WI38 (cell line): ENCODE data around the gene S1PR4.

Experiments
- H3K4me3 ChIP-seq: 2 replicates; pipeline ENCODE4 v1.5.1; 2011; ENCODE audit warnings: low read depth, mild to moderate bottlenecking, control low read depth, low read length
- TF ChIP-seq, protein P1 (sequence below): IDR thresholded peaks from 2 replicates; pipeline ENCODE4 v1.5.1; 2012; ENCODE audit warnings: low read depth, mild to moderate bottlenecking, control low read depth, low read length

S1PR4 gene

GRCh38 chr19:3194106-3195087 is 15.8 kb downstream of the S1PR4 start:
- no peak overlapping the region for H3K4me3 ChIP-seq
- TF ChIP-seq, protein P1, sequence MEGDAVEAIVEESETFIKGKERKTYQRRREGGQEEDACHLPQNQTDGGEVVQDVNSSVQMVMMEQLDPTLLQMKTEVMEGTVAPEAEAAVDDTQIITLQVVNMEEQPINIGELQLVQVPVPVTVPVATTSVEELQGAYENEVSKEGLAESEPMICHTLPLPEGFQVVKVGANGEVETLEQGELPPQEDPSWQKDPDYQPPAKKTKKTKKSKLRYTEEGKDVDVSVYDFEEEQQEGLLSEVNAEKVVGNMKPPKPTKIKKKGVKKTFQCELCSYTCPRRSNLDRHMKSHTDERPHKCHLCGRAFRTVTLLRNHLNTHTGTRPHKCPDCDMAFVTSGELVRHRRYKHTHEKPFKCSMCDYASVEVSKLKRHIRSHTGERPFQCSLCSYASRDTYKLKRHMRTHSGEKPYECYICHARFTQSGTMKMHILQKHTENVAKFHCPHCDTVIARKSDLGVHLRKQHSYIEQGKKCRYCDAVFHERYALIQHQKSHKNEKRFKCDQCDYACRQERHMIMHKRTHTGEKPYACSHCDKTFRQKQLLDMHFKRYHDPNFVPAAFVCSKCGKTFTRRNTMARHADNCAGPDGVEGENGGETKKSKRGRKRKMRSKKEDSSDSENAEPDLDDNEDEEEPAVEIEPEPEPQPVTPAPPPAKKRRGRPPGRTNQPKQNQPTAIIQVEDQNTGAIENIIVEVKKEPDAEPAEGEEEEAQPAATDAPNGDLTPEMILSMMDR, result no peak

DNA sequence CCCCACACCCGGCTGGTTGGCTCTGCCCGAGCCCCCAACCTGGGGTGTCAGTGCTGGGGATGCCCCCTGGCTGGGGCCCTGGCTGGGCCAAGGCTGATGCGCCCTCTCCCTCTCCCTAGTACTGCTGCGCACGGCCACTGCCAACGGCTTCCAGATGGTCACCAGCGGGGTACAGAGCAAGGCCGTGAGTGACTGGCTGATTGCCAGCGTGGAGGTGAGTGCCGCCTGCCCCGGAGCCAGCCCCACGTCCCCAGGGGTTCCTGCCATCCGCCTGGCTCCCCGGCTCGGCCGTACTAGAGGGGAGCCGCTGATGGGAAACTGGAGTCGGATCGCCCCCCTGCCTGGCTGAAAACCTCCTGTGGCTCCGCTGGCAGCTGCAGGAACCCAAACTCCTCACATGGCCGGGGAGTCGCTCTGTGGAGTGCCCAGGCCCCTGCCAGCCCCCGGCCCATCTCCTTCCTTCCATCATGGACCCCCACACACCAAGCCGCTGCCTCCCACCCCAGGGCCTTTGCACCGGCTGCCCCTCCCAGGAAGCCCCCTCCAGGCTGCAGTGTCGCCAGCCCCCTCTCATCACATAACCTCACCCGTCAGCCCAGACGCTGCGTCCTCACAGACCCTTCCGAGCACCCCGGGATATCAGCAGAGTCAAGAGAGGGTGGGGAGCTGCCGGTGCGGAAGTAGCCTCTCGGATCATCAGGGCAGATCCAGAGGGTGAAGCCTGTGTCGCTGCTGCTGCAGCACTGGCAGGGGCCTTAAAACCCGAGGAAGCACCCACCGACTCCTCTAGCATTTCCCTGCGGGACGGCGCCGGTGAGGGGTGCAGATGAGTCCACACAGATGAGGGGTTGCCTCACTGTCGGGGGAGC is 17.7 kb downstream of the S1PR4 start:
- no peak overlapping the region for H3K4me3 ChIP-seq
- TF ChIP-seq, protein P1, result no peak

- TF ChIP-seq, protein P1, result no peak
- no peak overlapping the region for H3K4me3 ChIP-seq
These were observed 18.3 kb downstream of the S1PR4 start for GRCh38 chr19:3196933-3197205.

GRCh38 chr19:3198901-3199700 is 20.5 kb downstream of the S1PR4 start:
- no peak overlapping the region for H3K4me3 ChIP-seq
- TF ChIP-seq, protein P1, result no peak

DNA sequence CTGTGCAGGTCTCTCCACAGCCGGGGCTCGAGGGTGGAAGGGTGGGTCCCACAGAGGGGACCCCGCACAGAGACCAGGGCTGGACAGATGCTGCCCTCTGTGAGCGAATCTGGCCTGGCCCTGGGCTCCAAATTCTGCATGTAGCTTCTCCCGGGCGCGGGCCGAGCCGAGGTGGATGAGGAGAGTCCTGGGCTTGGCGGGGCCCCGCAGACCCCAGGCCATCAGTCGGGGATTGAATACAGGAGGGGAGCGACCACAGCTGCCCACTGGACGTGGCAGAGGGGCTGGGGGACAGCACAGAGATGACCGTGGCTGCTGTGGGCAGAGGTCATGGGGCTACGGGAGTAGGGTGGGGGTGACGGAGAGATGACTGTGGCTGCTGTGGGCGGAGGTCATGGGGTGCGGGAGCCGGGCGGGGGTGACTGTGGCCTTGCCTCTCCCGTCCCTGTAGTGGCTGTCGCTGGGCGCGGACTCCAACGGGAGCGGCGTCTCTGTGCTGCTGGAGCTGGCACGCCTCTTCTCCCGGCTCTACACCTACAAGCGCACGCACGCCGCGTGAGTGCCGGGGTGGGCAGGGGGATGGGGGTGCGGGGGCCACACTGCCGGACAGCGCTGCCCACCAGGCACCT is 22.6 kb downstream of the S1PR4 start:
- no peak overlapping the region for H3K4me3 ChIP-seq
- TF ChIP-seq, protein P1, result no peak

DNA sequence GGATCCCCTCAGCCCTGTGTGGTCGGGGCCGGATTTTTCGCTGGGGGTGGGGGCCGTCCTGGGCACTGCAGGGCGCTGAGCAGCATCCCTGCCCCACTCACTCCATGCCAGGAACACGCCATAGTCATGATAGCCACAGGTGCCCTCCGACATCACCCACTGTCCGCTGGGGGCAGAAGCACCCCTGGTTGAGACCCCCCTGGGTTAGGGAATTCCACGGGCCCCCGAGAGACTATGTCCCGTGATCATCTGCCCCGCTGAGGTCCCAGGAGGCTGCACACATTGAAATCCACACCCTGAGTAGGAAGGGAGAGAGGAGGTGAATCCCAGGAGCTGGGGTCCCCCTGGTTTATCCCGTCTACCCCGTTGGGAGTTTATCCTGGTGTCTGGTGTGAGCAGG is 23.3 kb downstream of the S1PR4 start:
- H3K4me3 ChIP-seq, result no peak overlapping the region
- TF ChIP-seq, protein P1, result no peak
